HEK293T (cell line): ENCODE results near the gene ZDHHC23.

Experiments
- CTCF ChIA-PET: fragments of 350-600 bp; formaldehyde crosslinking; extraction: SDS; loops from one replicate; lab custom pipeline; 2021; ENCODE audit warnings: antibody characterized with exemption, inconsistent platforms; lab: Yijun Ruan, JAX
- POLR2A ChIA-PET: fragments of 350-600 bp; formaldehyde crosslinking; extraction: SDS; loops from one replicate; lab custom pipeline; 2020; ENCODE audit warnings: antibody characterized with exemption, inconsistent platforms; lab: Yijun Ruan, JAX
- DNase-seq: peaks from one replicate; pipeline ENCODE4 v3.0.0; 2012; ENCODE audit warnings: mixed read lengths; ENCODE audit errors: extremely low spot score
- ARNT ChIP-seq: fragments of 450-650 bp; IDR thresholded peaks from 2 replicates; pipeline ENCODE4 v1.6.1; 2017; ENCODE audit warnings: mild to moderate bottlenecking
- BHLHE40 ChIP-seq: fragments of 450-650 bp; IDR thresholded peaks from 2 replicates; pipeline ENCODE4 v1.6.1; 2016; ENCODE audit warnings: mild to moderate bottlenecking, moderate library complexity, borderline replicate concordance
- CTBP1 ChIP-seq: fragments of 450-650 bp; IDR thresholded peaks from 2 replicates; pipeline ENCODE4 v1.6.1; 2016; ENCODE audit warnings: borderline replicate concordance
- ELF4 ChIP-seq: fragments of 450-650 bp; IDR thresholded peaks from 2 replicates; pipeline ENCODE4 v1.6.1; 2017; ENCODE audit warnings: antibody characterized with exemption
- FOXA1 ChIP-seq: fragments of 450-650 bp; IDR thresholded peaks from 2 replicates; pipeline ENCODE4 v1.6.1; 2016; ENCODE audit warnings: mild to moderate bottlenecking
- FOXK2 ChIP-seq: fragments of 450-650 bp; IDR thresholded peaks from 2 replicates; pipeline ENCODE4 v1.6.1; 2016; ENCODE audit warnings: mild to moderate bottlenecking
- FOXM1 ChIP-seq: fragments of 450-650 bp; IDR thresholded peaks from 2 replicates; pipeline ENCODE4 v1.6.1; 2017; ENCODE audit warnings: mild to moderate bottlenecking, borderline replicate concordance
- HDGF ChIP-seq: fragments of 450-650 bp; IDR thresholded peaks from 2 replicates; pipeline ENCODE4 v1.6.1; 2017; ENCODE audit warnings: antibody characterized with exemption, borderline replicate concordance
- L3MBTL2 ChIP-seq: fragments of 450-650 bp; conservative IDR thresholded peaks from 2 replicates; pipeline ENCODE4 v1.6.1; 2016; ENCODE audit warnings: mild to moderate bottlenecking
- LEF1 ChIP-seq: fragments of 450-650 bp; IDR thresholded peaks from 2 replicates; pipeline ENCODE4 v1.6.1; 2017; ENCODE audit warnings: mild to moderate bottlenecking, borderline replicate concordance
- NFRKB ChIP-seq: fragments of 450-650 bp; IDR thresholded peaks from 2 replicates; pipeline ENCODE4 v1.6.1; 2016; ENCODE audit warnings: mild to moderate bottlenecking, moderate library complexity
- PKNOX1 ChIP-seq: fragments of 450-650 bp; IDR thresholded peaks from 2 replicates; pipeline ENCODE4 v1.6.1; 2016
- SP1 ChIP-seq: fragments of 450-650 bp; IDR thresholded peaks from 2 replicates; pipeline ENCODE4 v1.6.1; 2017
- SUZ12 ChIP-seq: fragments of 450-650 bp; IDR thresholded peaks from 2 replicates; pipeline ENCODE4 v1.6.1; 2016; ENCODE audit warnings: mild to moderate bottlenecking
- TARDBP ChIP-seq: fragments of 450-650 bp; IDR thresholded peaks from 2 replicates; pipeline ENCODE4 v1.6.1; 2016
- ZNF384 ChIP-seq: fragments of 450-650 bp; IDR thresholded peaks from 2 replicates; pipeline ENCODE4 v1.6.1; 2016

Gene ZDHHC23

GRCh38 chr3:113981803-113982202 is 34.0 kb downstream of the ZDHHC23 start:
- ChIA-PET CTCF (no interaction called here), POLR2A (no interaction called here)
- no peak for DNase-seq
- TF ChIP-seq FOXA1: no peak
- TF ChIP-seq HDGF: no peak
- no peak for TF ChIP-seq NFRKB
- no peak for TF ChIP-seq ARNT
- TF ChIP-seq LEF1: no peak
- no peak for TF ChIP-seq BHLHE40
- TF ChIP-seq PKNOX1: no peak
- no peak for TF ChIP-seq FOXK2
- TF ChIP-seq TARDBP: no peak
- TF ChIP-seq CTBP1: no peak
- no peak for TF ChIP-seq L3MBTL2
- no peak for TF ChIP-seq ZNF384
- no peak for TF ChIP-seq FOXM1
- TF ChIP-seq ELF4: no peak
- TF ChIP-seq SUZ12: no peak
- TF ChIP-seq SP1: no peak

- CTCF ChIA-PET: no interaction called here
- no peak for DNase-seq
- TF ChIP-seq FOXA1: no peak
- no peak for TF ChIP-seq FOXK2
- no peak for TF ChIP-seq SUZ12
- TF ChIP-seq LEF1: no peak
- no peak for TF ChIP-seq HDGF
- TF ChIP-seq PKNOX1: no peak
- TF ChIP-seq ELF4: no peak
- TF ChIP-seq BHLHE40: no peak
- no peak for TF ChIP-seq CTBP1
- TF ChIP-seq NFRKB: no peak
- TF ChIP-seq ARNT: no peak
- no peak for TF ChIP-seq TARDBP
- TF ChIP-seq L3MBTL2: no peak
- TF ChIP-seq SP1: no peak
- no peak for TF ChIP-seq ZNF384
- no peak for TF ChIP-seq FOXM1
- POLR2A ChIA-PET: no interaction called here
Observed at GRCh38 chr3:113983544-113983943, 35.7 kb downstream of the ZDHHC23 start.

- ChIA-PET POLR2A (no interaction called here), CTCF (no interaction called here)
- TF ChIP-seq FOXK2 (no peak), L3MBTL2 (no peak), TARDBP (no peak)
- no peak for DNase-seq
Observed at GRCh38 chr3:113985541-113985940, 37.7 kb downstream of the ZDHHC23 start.

GRCh38 chr3:114005481-114005880 is 57.7 kb downstream of the ZDHHC23 start:
- CTCF ChIA-PET: no interaction called here
- POLR2A ChIA-PET: no interaction called here
- no peak for DNase-seq
- TF ChIP-seq FOXK2: no peak
- no peak for TF ChIP-seq TARDBP
- TF ChIP-seq ZNF384: no peak
- no peak for TF ChIP-seq BHLHE40
- TF ChIP-seq L3MBTL2: no peak
- no peak for TF ChIP-seq LEF1
- no peak for TF ChIP-seq FOXM1
- TF ChIP-seq NFRKB: no peak

GRCh38 chr3:114011059-114011797 is 63.4 kb downstream of the ZDHHC23 start:
- CTCF ChIA-PET: interaction anchor here (0.6 kb wide), 1 partner anchor 10 kb away, joined by 3 read pairs; no protein-coding TSS in a partner anchor
- no peak for TF ChIP-seq FOXK2
- no peak for TF ChIP-seq ARNT
- no peak for TF ChIP-seq SP1
- TF ChIP-seq ELF4: no peak
- TF ChIP-seq NFRKB: no peak

More at GRCh38 chr3:114011059-114011797, 63.4 kb downstream of the ZDHHC23 start:
- no peak for DNase-seq
- POLR2A ChIA-PET: no interaction called here
